HG02943 (cell line): ENCODE data around the gene MPG.
A peak's percentile ranks its signal among the peaks of the same experiment; 100 is the strongest.

Experiments
- ATAC-seq: cut with Tn5 transposase; IDR thresholded peaks from one replicate; pipeline ENCODE4 v1.9.1; 2021; ENCODE audit warnings: mild to moderate bottlenecking, low read depth, moderate library complexity; ENCODE audit not compliant: unreplicated experiment

Gene MPG

GRCh38 chr16:79151-80054 is 1.4 kb downstream of the MPG start:
- ATAC-seq = no peak

DNA sequence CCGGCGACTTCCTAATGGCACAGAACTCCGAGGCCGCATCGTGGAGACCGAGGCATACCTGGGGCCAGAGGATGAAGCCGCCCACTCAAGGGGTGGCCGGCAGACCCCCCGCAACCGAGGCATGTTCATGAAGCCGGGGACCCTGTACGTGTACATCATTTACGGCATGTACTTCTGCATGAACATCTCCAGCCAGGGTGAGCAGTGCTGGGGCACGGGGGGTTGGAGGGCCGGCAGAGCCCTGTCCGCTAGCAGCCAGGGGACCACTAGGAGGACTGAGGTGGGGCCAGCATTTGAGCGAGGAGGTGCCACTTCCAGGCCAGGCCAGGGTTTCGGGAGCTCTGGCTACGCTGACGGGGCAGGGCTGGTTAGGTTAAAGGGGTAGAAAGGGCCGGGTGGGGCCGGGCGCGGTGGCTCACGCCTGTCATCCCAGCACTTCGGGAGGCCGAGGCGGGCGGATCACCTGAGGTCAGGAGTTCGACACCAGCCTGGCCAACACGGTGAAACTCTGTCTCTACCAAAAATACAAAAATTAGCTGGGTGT is 5.1 kb downstream of the MPG start:
- no peak for ATAC-seq

- no peak for ATAC-seq
These were observed 6.0 kb downstream of the MPG start for GRCh38 chr16:83781-84615.

DNA sequence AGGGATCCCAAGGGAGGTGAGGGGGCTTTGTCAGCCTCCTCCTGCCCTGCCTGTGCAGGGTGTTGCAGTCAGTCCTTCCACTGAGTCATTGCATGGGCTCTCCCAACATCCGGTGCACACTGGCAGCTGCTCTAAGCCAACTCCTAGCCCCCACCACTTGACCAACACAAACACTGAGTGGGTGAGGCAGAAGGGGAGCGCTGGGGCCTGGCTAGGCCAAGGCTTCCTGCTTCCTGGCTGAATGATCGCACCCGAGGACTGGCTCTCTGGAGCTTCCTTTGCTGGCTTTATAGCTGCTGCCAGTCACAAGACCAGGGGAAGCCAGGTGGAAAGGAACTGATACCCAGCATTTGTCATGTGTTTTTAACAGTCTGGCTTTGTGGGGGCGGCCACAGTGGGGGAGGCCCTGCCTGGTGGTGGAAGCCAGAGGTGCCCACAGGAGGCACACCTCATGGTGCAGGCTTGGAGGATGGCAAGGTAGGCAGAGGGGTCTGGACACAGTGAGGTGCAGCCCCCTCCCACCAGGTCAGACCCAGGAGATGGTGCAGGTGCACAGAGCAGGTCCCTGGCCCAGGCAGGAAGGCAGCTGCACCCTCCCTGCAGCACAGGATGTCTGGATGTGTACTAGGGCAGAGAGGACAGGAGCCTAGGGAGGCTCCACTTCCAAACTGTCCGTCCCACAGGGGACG is 6.8 kb downstream of the MPG start:
- no peak for ATAC-seq

GRCh38 chr16:85407-85782 is 7.4 kb downstream of the MPG start:
- no peak for ATAC-seq

DNA sequence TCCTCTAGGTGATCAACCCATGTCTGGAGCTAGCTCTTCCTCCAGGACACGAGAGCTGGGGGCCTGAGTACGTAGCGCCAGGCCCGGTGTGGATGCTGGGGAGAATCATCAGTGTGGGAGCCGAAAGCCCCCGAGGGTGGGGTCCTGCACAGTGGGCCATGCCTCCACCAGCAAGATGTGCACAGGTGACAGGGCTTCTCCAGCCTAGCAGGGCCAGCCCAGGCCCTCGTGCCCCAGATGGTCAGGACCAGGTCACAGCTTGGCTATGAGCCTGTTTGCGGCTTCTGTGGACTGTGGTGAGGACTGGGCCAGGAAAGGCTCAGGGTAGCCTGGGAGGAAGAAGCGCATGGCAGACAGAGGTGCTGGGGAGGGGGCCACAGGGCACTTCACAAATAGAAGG is 7.8 kb downstream of the MPG start:
- ATAC-seq = no peak

- ATAC-seq = no peak
These were observed 8.5 kb downstream of the MPG start for GRCh38 chr16:86483-86952.

DNA sequence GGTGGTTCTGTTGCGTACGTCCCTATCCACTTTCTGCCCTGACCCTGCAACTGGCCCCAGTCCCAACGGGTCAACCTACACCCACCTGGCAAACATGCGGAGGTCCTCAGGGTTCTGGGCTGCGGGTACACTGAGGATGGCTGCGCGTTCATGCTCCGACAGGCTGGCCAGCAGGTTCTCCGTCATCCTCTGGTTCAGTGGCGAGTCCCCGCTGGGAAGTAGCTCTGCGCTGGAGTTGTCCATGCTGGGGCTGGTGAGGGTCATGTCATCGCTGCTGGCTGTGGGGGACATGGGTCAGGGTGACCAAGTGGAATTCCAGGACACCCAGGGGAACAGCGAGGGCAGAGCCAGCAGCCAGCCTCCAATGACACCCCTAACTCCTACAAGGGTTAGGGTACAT is 10.6 kb downstream of the MPG start:
- no peak for ATAC-seq

GRCh38 chr16:89391-90302 is 11.6 kb downstream of the MPG start:
- no peak for ATAC-seq

- no peak for ATAC-seq
These were observed 13.5 kb downstream of the MPG start for GRCh38 chr16:91484-91883.

DNA sequence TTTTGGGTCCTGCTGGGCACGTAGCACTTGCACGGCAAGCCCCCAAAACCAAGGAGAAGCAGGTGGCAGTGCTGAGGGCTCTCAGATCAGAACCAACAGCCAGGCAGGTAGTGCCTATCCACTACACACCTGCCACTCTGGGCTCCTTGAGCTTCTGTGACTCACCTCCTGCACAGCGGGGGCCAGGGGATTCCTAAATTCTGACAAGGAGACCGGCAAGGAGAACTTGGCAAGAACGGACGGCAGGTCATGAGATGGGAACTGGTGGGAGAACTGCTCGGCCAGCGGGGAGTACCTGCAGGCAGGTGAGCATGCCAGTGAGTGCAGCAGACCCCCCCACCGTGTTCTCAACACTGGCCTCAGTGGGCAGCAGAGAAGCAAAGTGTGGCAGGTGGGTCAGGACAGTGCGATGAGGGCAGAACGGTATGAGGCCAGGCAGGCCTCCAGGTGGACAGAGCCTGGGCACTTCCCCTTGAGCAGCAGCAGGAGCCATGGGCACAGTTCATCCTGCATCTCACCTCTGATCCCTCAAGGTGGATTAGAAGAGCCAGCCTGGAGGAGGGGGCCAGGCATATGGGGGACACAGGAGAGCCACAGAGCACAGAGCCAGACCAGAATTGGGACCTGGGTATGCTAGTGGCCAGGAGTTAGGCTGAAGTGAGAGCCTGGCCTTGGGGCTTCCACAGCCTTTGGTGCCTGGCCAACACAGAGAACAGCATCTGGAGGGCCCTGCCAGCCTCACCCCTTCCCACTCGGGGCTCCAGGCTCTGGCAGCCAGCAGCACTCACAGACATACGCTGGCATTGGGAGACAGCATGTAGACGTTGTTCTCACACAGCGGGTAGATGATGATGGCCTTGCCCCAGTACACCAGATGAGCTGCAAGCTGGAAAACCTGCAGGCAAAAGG is 14.7 kb downstream of the MPG start:
- no peak for ATAC-seq

GRCh38 chr16:94918-95265 is 16.9 kb downstream of the MPG start:
- no peak for ATAC-seq

DNA sequence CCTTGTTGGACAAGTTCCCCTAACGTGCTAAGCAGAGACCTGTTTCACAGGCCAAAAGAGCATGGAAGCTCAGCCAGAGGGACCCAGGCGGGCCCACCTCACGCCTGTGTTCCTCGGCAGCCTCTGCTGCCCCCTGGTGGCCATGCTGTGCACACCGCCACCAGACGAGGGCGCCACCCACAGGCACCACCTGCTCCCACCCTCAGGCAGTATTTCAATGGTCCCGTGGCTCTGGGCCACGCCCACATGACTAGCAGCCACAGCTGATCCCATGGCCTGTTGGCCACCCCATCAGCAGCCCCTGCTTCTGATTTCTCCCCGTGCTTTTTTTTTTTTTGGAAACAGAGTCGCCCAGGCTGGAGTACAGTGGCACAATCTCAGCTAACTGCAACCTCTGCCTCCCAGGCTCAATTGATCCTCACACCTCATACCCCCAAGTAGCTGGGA is 18.9 kb downstream of the MPG start:
- ATAC-seq = peak; percentile 62

- ATAC-seq = no peak
These were observed 19.8 kb downstream of the MPG start for GRCh38 chr16:97822-98221.

- ATAC-seq = no peak
These were observed 23.0 kb downstream of the MPG start for GRCh38 chr16:100989-101388.

- no peak for ATAC-seq
These were observed 23.6 kb downstream of the MPG start for GRCh38 chr16:101586-101985.

DNA sequence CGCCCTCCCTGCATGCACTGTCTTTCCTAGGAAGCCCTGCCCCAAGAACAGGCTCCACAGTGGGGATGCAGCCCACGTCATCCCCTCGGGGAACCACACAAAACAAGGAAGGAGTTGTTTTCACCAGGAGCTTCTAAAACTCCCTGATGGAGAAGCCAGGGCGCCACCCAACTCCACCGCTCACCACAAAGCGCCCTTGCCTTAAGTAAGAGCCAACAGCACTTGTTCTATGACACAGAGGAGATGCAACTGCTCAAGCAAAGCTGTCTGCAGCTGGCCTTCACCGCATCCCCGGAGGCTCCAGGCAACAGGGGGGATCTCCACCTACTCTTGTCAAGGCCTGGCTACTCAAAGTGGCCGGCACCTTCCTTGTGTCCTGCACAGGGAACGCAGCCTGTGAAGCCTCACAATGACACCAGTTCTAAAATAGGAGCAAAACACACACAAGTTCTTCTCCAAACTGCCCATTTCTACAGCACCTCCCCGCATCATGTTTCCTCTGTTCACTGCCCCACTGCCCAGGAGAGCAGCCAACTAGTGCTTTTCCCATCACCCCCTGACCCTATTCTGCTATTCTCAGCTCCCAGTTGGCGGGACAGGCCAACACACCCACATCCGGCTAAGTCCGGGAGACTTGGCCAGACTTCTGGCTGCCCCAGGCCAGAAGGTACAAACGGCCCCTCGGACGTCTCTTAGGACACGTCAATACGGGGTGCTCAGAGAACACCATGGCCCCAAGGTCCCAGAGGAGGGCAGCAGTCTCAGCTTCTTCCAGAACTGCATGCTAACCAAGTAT is 24.2 kb downstream of the MPG start:
- no peak for ATAC-seq

- ATAC-seq = no peak
These were observed 26.3 kb downstream of the MPG start for GRCh38 chr16:104355-104754.
